Measurements from ENCODE around the gene ELMO2.

The ELMO2 gene

GRCh38 chr20:46354920-46355654 lies 51.3 kb downstream of the ELMO2 start:
- Mint-ChIP-seq H3K36me3 (ENCODE audit: low read depth) (peaks cover 24% of the 10 kb centered on the region), H3K9me3 (no peaks in the 10 kb centered on the region), H3K4me1 (peaks cover 56% of the 10 kb centered on the region), H3K27ac (peak overlapping the region; percentile 75), H3K27me3 (no peaks in the 10 kb centered on the region), H3K4me3 (no peak overlapping the region)
- ATAC-seq: no peak
- no peak for DNase-seq

GRCh38 chr20:46354207-46354555 lies 52.2 kb downstream of the ELMO2 start:
- Mint-ChIP-seq H3K4me1 (peaks cover 49% of the 10 kb centered on the region), H3K27me3 (no peaks in the 10 kb centered on the region), H3K4me3 (no peak overlapping the region), H3K9me3 (no peaks in the 10 kb centered on the region), H3K36me3 (ENCODE audit: low read depth) (peaks cover 18% of the 10 kb centered on the region), H3K27ac (no peak overlapping the region)
- DNase-seq (no peak), ATAC-seq (no peak)

DNA sequence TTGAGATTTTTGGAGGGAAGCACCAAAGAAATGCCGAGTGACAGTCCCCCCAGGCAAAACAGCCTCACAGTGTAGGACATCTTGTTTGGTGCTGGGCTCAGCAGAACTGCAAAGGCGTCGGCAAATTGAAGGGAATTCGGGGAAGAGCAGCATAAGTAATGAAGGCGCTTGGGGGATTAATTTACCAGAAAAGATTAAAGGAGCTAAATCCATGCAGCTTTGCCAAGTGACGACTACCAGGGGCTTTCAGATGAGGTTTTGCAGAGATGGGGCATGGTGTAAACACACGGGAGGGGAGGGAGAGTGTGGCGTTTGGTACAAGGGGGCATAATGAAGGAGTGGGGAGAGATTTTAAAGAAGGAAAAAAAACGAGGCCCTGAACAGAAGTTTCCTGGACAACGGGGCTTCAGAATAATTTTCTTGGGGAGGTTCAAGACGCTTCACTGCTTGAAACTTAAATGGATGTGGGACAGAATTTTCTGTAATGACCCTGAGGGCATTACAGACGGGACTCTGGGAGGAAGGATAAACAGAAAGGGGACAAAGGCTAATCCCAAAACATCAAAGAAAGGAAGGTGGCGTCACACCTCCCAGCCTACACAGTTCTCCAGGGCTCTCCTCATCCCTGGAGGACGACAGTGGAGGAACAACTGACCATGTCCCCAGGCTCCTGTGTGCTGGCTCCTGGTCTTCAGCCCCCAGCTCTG lies 52.8 kb downstream of the ELMO2 start:
- DNase-seq (no peak), ATAC-seq (no peak)
- H3K9me3 Mint-ChIP-seq: no peaks in the 10 kb centered on the region
- no peaks in the 10 kb centered on the region for H3K27me3 Mint-ChIP-seq
- no peak overlapping the region for H3K4me3 Mint-ChIP-seq
- H3K36me3 Mint-ChIP-seq (ENCODE audit: low read depth): peaks cover 16% of the 10 kb centered on the region
- no peak overlapping the region for H3K27ac Mint-ChIP-seq
- H3K4me1 Mint-ChIP-seq: peaks cover 44% of the 10 kb centered on the region

- H3K4me3 Mint-ChIP-seq: no peak overlapping the region
- no peaks in the 10 kb centered on the region for H3K27me3 Mint-ChIP-seq
- no peak for ATAC-seq
- no peaks in the 10 kb centered on the region for H3K9me3 Mint-ChIP-seq
- peaks cover 33% of the 10 kb centered on the region for H3K4me1 Mint-ChIP-seq
- no peak overlapping the region for H3K27ac Mint-ChIP-seq
- no peak for DNase-seq
- peaks cover 12% of the 10 kb centered on the region for H3K36me3 Mint-ChIP-seq (ENCODE audit: low read depth)
Measured at GRCh38 chr20:46352370-46352938, 54.0 kb downstream of the ELMO2 start.

DNA sequence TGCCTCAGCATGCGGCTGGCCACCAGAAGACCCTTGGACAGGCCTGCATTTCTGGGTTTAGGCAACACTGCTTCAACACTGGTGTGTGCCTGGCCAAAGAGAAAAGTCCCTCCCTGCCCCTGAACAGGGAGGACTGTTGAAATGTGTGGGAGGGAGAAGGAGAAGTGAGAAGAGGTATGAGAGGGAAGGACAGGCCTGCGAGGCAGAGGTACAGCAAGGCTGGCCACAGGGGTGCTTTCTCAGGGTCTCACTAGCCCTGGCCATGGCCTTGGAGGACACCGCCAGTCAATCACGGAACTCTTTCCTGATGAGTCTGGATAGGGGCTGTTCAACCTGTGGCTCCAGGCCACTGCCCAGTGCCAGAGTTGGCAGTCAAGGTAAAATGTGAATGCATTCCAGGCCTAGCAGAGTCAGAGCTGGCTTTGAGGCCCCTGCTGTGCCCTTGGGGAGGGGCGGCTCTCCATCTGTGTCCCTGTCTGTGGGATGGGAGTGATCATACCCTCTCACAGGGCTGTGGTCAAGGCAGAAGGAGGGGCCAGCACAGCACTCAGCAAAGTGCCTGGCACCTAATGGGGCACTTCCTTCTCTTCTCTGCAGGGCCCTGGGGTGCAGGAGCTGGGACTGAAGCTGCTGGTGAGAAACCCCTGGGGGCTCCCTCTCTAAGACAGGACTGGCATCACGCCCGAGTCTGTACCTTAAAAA lies 54.9 kb downstream of the ELMO2 start:
- Mint-ChIP-seq H3K36me3 (ENCODE audit: low read depth) (peaks cover 12% of the 10 kb centered on the region), H3K4me1 (peaks cover 27% of the 10 kb centered on the region), H3K27ac (peak overlapping the region; percentile 59), H3K9me3 (no peaks in the 10 kb centered on the region), H3K4me3 (no peak overlapping the region), H3K27me3 (no peaks in the 10 kb centered on the region)
- ATAC-seq (no peak), DNase-seq (no peak)

DNA sequence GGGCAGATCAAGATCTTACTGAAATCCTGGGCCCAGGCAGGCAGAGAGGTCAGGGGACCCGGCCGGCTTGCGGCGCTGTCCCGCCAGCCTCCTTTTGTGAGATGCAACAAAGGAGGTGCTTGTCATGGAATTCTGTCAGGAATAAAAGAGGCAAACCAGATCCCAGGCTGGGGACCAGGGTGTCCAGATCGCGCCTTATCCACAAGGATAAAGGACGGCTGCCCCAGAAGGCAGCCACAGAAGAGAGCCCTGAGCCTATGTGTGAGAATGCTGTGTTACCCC lies 55.5 kb downstream of the ELMO2 start:
- H3K27me3 Mint-ChIP-seq: no peaks in the 10 kb centered on the region
- H3K27ac Mint-ChIP-seq: no peak overlapping the region
- DNase-seq (no peak), ATAC-seq (no peak)
- no peak overlapping the region for H3K4me3 Mint-ChIP-seq
- H3K36me3 Mint-ChIP-seq (ENCODE audit: low read depth): peaks cover 12% of the 10 kb centered on the region
- H3K4me1 Mint-ChIP-seq: peaks cover 23% of the 10 kb centered on the region
- no peaks in the 10 kb centered on the region for H3K9me3 Mint-ChIP-seq

GRCh38 chr20:46350201-46350985 lies 56.0 kb downstream of the ELMO2 start:
- no peak for DNase-seq
- H3K36me3 Mint-ChIP-seq (ENCODE audit: low read depth): peaks cover 12% of the 10 kb centered on the region
- H3K4me1 Mint-ChIP-seq: peaks cover 17% of the 10 kb centered on the region
- ATAC-seq: peak; percentile 38
- no peaks in the 10 kb centered on the region for H3K9me3 Mint-ChIP-seq
- no peak overlapping the region for H3K4me3 Mint-ChIP-seq
- peak overlapping the region; percentile 82 for H3K27ac Mint-ChIP-seq
- no peaks in the 10 kb centered on the region for H3K27me3 Mint-ChIP-seq

- Mint-ChIP-seq H3K9me3 (no peaks in the 10 kb centered on the region), H3K27me3 (no peaks in the 10 kb centered on the region), H3K27ac (no peak overlapping the region), H3K4me3 (no peak overlapping the region), H3K4me1 (peaks cover 19% of the 10 kb centered on the region), H3K36me3 (ENCODE audit: low read depth) (peaks cover 12% of the 10 kb centered on the region)
- ATAC-seq (no peak), DNase-seq (no peak)
Measured at GRCh38 chr20:46349742-46350056, 56.7 kb downstream of the ELMO2 start.

- Mint-ChIP-seq H3K4me3 (no peak overlapping the region), H3K4me1 (peaks cover 17% of the 10 kb centered on the region), H3K9me3 (no peaks in the 10 kb centered on the region), H3K27ac (no peak overlapping the region), H3K27me3 (no peaks in the 10 kb centered on the region), H3K36me3 (ENCODE audit: low read depth) (peaks cover 9% of the 10 kb centered on the region)
- ATAC-seq (no peak), DNase-seq (peak; percentile 62)
Measured at GRCh38 chr20:46349035-46349741, 57.2 kb downstream of the ELMO2 start.

DNA sequence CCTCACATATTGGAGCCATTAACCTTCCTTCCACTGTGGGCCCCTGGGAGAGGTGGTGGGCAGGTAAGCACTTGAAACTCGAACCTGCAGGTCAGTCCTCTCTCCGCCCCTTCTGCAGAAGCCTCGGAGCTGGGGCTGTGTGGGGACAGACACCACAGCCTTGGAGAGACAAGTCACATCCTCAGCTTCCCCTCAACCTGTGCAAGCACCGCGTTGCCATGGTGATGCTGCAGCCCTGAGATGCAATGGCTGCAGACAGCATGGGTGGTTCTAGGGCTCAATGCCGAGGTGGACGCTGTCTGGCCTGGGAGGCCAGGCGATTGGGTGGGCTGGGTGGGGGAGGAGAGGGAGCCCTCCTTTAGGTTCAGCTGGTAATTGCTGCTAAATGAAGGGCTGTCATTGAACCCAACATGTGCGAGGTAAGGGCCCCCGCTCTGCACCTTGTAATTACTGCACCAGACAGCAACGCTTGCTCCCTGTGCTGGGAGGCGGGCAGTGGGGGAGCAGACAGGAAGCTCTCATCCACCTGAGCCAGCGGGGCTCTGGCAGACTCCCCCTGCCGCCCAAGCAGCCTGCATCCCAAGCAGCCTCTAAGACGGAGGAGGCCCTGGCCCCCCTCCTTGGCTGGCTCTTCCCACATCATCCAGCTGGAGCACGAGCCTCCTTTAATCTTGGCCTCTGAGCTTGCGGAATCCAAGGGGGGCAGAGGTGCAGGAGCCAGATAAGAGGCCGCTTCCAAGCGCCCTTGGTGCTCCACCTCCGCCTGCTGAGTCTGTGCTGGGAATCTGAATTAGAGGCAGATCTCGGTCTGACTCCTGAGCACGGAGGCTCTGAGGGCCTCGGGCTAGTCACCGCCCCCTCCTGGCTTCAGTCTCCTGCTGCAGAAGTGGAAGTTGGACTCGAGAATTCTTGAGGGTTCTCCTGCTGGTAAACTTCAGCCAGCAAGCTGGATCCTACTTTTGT lies 58.3 kb downstream of the ELMO2 start:
- H3K4me1 Mint-ChIP-seq: peaks cover 22% of the 10 kb centered on the region
- ATAC-seq (no peak), DNase-seq (no peak)
- H3K27ac Mint-ChIP-seq: no peak overlapping the region
- no peak overlapping the region for H3K4me3 Mint-ChIP-seq
- H3K27me3 Mint-ChIP-seq: peaks cover 2% of the 10 kb centered on the region
- peaks cover 9% of the 10 kb centered on the region for H3K36me3 Mint-ChIP-seq (ENCODE audit: low read depth)
- H3K9me3 Mint-ChIP-seq: no peaks in the 10 kb centered on the region

- ATAC-seq: no peak
- Mint-ChIP-seq H3K4me1 (peaks cover 29% of the 10 kb centered on the region), H3K36me3 (ENCODE audit: low read depth) (peaks cover 9% of the 10 kb centered on the region), H3K27ac (no peak overlapping the region), H3K27me3 (peaks cover 10% of the 10 kb centered on the region), H3K4me3 (no peak overlapping the region), H3K9me3 (no peaks in the 10 kb centered on the region)
- no peak for DNase-seq
Measured at GRCh38 chr20:46346770-46347169, 59.6 kb downstream of the ELMO2 start.

GRCh38 chr20:46344488-46345162 lies 61.8 kb downstream of the ELMO2 start:
- no peak overlapping the region for H3K27ac Mint-ChIP-seq
- ATAC-seq (no peak), DNase-seq (no peak)
- H3K9me3 Mint-ChIP-seq: no peaks in the 10 kb centered on the region
- no peak overlapping the region for H3K4me3 Mint-ChIP-seq
- H3K4me1 Mint-ChIP-seq: peaks cover 18% of the 10 kb centered on the region
- H3K36me3 Mint-ChIP-seq (ENCODE audit: low read depth): no peaks in the 10 kb centered on the region
- H3K27me3 Mint-ChIP-seq: peaks cover 13% of the 10 kb centered on the region

- H3K27me3 Mint-ChIP-seq: peaks cover 15% of the 10 kb centered on the region
- no peaks in the 10 kb centered on the region for H3K36me3 Mint-ChIP-seq (ENCODE audit: low read depth)
- H3K27ac Mint-ChIP-seq: no peak overlapping the region
- no peak for ATAC-seq
- no peaks in the 10 kb centered on the region for H3K9me3 Mint-ChIP-seq
- H3K4me1 Mint-ChIP-seq: peaks cover 16% of the 10 kb centered on the region
- no peak overlapping the region for H3K4me3 Mint-ChIP-seq
- no peak for DNase-seq
Measured at GRCh38 chr20:46343975-46344357, 62.4 kb downstream of the ELMO2 start.

Data from activated naive CD8-positive, alpha-beta T cell treated with anti-CD3 and anti-CD28 coated beads, Interleukin-2, amount 50 U/mL, for 24 hours (primary cell).